CD4-positive, alpha-beta T cell treated with Interleukin-4 for 4 hours (primary cell): ENCODE data around the gene IGSF9.
A peak's percentile ranks its signal among the peaks of the same experiment; 100 is the strongest.
"Not testable (repeated sequence)": the region's sequence is repeated elsewhere in the genome, so short reads cannot be mapped to it uniquely, and the experiment has no call there.

Experiments used
- DNase-seq: peaks from one replicate; pipeline ENCODE4 v3.0.0-alpha.2; 2020

Gene IGSF9

DNA sequence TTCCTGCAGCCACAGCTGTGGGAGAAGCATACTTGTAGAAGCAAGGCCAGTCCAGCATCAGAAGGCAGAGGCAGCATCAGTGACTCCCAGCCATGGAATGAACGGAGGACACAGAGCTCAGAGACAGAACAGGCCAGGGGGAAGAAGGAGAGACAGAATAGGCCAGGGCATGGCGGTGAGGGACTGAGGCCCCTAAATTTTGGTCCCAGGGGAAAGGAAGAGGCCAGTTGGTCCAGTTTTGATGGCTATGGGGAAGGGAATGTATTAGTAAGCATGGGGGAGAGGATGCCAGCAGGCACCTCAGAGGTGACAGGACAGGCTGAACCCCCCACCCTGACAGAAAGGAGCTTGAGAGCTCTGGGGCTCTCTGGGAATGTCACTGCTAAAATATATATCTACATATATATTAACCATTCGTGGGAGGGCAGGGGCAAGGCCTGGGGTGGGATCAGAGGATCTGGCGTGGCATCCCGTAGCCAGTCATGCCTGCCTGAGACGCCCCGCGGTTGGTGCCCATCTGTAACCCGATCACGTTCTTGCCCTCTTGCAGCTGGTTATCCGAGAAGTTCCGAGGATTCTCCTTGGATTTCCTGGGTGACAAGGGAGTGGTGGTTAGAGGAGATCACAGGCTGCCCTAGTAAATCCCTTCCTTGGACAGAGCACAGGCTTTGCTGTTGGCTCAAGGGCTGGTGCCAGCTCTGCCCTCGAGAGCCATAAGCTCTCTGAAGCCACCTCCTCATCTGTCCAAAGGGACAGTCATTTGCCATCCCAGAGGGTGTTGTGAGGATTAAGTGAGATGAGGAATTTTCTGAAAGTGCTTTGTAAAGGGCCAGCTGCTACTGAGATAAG lies 26.8 kb downstream of the IGSF9 start:
- no peak for DNase-seq

DNA sequence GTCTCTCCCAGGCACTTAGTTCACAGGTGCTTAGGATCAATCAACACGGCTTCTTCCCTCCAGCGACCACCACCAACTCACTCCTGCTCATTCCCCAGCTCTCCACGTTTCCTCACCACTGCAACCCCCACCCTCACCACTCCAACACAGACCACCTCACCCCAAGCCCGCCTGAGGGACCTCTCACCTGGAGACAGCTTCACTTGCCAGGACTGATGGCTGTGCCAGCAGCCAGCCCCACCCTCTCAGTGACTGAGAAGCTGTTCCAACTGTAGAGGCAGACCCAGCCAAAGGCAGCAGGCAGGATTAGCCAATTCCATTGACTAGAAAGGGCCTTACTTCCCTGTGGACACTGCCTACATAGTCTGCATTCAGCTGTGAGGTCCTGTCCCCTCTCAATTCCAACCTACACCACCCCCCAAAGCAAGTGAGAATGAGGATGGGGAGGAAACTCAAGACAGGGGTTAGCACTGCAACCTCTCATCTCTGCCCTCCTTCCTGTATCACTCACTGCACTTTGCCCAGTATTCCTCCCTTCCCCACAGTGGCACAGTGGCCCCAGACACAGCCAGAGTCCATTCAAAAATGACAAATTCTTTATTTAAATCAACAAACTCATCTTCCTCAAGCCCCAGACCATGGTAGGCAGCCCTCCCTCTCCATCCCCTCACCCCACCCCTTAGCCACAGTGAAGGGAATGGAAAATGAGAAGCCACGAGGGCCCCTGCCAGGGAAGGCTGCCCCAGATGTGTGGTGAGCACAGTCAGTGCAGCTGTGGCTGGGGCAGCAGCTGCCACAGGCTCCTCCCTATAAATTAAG lies 27.7 kb downstream of the IGSF9 start:
- no peak for DNase-seq

DNA sequence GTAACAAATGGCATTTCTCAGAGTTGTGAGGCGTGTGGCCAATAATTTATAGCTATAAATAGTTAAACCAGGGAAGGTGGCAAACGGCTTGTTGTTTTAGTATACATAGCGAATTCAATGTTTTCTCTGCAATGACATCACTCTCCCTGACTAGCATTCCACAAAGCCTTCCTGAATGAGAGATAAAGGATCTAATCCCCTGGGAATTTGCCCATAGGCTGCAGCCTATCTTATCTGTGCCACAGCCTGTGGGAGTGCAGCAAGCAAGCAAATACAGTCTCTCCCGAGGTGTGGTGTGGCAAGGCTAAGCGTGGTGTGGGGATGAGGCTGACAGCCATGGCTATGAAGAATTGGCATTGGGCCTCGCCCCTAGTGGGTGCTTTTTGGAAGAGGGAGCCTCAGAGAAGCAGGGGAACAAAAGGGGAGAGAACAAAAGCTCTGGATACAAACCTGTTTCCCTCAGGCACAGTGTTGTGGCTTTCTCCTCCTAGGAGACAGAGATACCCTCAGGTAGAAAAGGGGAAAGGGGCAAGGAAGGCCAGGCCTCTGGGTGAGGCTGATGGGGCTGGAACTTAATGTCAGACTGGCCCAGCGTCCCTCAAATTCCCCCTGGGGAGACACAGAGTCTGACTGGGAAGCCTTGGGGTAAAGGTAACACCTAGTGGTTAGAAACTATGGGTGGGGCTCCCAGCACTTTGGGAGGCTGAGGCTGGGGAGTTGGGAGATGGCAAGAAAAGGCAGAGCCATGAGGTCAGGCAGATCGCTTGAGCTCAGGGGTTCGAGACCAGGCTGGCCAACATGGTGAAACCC lies 29.0 kb downstream of the IGSF9 start:
- DNase-seq: no peak

DNA sequence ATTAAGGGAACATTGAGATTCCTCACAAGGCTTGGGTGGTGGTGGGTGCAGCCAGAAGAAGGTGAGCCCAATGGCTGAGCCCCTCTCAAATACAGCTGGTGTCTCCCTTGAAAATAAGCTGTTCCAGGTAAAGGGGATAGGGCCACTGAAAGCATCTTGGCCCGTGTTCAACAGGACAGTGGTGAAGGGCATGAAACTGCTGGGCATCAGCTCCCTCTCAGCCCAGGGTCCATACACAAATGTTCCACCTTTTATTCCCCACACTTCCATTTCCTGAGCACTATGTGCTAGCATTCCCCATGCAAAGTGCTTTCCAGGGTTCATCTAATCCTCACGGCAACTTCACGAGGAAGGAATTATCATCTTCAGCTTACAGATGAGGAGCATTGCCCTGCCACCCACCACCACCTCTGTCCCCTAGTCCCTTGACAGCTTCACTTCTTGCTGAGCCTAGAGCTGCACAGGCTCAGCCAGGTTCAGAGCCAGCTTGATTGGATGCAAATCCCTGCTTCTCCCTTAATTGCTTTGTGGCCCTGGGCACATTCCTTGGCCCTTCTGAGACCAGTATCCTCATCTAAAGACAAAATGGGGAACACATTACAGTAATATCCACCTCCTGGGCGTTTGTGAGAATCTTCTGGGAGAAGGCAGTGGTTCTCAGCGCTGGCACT lies 29.7 kb downstream of the IGSF9 start:
- DNase-seq: no peak

DNA sequence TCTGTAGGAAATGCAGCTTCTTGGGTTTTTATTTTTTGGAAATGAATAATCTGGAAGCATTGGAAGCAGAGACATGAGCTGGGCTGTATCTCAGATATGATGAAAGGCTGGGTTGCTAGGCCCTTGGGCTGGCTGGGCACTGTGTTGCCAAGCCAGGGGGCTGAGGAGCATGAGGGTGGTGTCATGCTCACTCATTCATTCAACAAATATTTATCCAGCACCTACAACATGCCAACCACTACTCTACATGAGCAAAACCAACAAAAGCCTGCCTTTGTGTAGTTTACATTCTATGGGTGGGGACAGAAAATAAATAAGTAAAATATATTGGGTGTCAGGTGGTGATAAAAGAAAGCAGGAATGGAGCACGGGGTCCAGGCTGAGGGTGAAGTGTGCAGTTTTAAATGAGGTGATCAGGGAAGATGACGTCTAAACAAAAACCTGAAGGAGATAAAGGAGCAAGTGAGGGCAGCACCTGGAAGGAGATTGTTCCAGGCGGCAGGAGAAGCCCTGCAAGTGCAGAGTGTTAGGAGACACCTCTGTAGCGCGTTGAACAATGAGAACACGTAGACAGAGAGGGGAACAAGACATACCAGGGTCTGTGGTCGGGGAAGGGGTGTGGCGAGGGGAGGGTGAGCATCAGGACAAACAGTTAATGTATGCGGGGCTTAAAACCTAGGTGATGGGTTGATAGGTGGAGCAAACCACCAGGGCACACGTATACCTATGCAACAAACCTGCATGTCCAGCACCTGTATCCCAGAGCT lies 31.0 kb downstream of the IGSF9 start:
- no peak for DNase-seq

DNA sequence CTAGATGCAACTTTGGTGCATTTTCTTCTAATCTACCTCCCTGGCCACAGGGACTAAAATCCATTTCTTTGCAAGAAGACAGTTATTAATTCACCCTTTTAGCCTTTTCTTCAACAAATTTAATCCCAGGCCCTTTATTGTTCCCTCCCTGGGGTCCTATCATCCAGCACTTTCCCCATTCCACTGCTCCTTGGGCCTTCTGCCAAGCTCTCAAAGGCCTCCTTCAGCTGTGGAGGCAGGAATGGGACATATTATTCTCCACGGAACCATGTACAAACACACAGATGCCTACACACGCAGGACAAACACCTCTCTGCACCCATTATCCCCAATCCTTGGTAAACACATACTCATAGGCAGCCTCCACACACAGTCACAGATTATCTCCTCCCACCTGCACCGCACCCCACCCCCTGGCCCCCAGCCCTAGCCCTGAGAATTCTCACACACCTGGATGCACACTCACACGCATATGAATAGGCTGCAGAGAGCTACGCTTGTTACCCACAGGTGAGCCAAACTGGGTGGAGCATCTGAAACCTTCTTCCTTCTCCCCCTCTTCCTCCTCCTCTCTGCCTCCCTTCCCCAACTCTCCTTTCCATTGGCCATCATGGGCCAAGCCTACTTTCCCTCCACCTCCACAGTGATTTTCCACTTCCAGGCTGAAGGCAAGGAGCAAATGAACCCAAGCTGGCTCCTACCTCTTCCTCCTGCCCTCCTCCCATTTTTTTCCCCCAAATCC lies 31.8 kb downstream of the IGSF9 start:
- DNase-seq: no peak

DNA sequence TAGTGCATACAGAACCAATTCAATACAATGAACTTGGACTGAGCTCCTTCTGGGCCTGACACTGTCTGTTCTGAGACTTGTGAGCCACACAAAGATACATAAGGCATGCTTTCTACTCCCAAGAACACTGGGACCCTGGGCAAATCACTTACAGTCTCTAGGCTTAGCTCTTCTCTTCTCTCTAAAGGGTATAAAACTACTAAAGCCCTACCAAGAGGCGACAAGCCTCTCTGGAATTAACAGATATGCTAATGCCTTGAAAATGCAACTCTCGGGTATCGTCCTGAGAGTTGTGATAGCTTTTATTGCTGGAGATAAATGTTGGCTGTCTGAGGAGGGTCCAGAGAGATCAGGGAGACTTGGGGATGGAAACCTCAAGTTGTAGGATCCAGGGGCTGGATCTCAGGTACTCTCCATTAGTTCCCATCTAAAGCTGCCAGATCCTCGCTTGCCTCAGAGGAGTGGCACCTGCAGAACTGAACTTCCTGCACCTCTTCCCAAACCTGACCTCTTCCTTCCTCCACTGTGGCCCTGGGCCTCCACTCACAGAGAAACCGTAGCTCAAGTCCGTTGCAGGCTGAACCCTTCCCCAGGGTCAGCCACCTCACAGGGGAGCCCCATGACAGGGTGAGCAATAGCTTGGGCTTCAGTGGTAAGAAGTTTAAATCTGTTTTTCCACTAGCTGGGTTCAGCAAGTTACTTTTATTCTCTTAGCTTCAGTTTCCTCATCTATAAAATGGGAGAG lies 33.9 kb downstream of the IGSF9 start:
- peak; percentile 27 for DNase-seq

DNA sequence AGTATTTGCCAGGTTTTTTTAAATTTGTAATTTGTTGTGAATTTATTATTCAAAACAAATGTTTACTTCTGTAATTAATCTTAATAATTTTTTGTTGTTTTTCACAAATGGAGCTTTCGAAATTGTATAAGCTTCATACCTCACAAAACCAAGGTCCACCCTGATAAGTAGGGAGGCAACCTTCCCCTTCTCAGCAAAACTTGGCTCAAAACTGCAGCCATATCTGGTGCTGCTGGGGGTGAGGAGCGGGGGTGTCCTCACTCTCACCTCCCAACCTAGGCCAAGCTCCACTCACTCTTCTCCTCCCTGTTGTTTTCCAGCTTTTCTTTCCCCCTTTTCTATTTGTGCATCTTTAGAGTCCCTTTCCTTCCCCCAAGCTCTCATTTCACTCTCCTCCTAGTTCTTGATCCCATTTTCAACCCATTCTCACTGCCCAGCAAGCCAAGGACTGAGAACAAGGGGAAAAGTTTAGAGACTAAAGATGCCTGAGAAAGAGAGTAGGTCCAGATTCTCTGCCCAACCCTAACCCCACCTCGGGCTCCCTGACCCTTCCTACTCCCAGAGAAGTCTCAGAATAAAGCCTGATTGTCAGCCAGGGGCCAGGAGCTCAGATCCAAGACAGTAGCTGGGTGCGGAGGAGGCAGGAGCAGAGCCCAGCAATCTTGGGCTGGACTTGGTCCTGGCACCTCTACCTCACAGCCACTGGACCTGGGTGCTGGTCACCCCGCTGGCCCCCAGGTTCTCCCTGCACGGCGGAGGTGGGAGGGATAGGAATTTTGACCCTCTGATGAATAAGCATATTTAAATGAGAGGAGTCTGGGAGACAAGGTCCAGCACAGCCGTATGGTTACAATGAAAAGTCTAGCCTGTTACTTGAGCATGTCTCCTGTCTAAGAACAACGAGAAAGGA lies 37.1 kb downstream of the IGSF9 start:
- DNase-seq: no peak

DNA sequence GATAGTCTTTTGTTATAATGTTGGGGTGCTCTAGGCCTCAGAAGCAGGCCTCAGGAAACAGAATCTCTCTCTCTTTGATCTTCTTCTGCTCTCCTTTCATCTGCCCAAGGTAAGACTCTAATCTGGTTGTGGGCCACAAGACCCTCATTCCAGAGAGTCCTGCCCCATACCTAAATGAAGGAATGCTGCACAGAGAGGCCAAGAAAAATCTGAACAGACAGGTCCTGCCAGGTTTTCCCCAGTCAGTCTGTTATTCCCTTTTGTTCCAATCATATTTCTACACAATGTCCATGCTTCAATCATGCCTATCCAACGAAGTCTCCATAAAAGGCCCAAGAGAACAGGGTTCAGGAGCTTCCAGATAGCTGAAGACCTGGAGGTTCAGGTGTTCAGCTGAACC lies 38.5 kb downstream of the IGSF9 start:
- no peak for DNase-seq

DNA sequence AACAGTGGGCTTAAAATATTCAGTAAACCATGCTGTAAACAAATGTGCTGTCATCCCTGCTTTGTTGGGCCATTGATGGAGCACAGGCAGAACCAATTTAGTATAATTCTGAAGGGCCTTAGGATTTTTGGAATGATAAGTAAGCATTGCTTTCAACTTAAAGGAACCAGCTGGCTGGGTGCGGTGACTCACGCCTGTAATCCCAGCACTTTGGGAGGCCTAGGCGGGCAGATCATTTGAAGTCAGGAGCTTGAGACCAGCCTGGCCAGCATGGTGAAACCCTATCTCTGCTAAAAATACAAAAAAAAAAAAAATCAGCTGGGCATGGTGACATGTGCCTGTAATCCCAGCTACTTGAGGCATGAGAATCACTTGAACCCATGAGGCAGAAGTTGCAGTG lies 41.4 kb downstream of the IGSF9 start:
- not testable (repeated sequence) for DNase-seq

DNA sequence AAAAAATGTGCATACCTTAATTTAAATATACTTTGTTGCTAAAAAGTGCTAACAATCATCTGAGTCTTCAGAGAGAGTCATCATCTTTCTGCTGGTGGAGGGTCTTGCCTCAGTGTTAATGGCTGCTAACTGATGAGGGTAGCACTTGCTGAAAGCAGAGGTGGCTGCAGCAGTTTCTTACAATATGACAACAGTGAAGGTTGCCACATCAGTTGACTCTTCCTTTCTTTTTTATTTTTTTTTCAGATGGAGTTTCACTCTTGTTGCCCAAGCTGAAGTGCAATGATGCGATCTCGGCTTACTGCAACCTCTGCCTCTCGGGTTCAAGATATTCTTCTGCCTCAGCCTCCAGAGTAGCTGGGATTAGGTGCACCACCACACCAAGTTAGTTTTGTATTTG lies 42.9 kb downstream of the IGSF9 start:
- DNase-seq: no peak

DNA sequence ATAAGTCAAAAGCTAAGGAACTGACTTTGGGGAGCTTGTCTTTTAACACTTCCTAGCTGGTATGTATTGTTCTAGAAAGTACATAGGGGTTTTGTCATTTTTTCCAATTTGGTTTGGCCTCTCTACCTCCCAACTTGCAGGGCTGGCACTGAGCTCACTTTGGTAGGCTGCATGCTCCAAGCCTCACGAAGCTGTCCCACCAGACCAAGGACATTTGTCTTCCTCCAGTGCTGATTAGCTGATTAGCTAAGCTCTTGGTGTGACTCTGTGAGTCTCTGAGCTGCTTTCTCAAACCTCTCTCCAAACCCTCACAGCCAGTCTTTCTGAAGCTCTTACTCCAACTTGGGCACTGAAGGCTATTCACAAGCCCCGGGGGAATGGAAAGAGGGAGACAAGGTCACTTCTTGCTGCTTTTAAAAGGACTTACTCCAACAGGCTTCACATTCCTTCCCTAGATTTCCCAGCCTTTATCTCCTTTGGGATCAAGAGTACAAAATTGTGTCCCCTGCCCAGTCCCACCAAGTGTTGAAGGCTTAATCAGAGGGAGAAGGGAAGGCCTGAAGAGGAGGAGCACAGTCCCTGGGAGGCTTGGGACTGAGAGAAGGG lies 44.6 kb downstream of the IGSF9 start:
- no peak for DNase-seq

DNA sequence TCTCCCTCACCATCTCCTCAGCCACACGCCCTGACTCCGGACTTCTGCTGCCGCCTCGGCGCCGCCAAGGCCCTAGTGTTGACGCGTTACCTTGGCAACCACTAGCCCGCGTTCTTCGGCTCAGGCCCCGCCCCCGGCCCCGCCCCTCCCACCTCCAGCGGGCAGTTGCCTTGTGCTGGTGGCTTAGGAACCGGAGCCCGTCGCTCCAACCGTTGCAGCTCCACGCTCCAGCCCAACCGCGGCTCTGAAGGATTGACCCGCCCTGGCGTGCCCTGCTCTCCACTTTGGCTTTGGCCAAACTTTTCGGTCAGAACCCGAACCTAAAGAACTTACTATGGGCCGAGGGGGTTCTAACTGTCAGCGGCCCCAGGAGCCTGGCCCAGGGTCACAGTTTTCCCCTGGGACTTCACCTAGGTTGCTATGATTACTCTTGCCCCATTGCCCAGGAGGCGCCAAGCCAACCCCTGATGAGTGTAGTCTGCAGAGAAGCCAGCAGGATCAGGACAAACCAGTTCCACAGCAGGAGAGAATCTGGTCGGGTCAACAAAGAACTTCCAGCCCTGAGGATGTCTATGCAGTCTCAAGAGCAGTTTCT lies 45.2 kb downstream of the IGSF9 start, which contains the start of gene CFAP45:
CFAP45 (minus strand) TSS at position 80 of the 595 bp plus-strand sequence; CDS start at position 13, 67 bp downstream.
- DNase-seq: peak; percentile 38

DNA sequence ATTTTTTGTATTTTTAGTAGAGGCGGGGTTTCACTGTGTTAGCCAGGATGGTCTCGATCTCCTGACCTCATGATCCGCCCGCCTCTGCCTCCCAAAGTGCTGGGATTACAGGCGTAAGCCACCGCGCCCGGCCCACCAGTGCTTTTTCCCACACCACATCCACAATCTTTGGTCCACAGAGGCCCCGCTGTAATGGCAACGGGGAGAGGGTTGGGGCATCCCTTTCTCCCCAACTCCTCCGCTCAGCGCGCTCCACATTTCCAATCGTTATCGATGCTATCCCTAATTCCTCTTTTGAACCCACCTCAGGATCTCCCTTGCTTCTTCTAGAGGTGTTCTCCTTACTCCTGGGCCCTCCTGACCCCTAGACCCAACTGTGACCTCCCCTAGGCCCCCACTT lies 45.8 kb downstream of the IGSF9 start:
- DNase-seq: not testable (repeated sequence)

DNA sequence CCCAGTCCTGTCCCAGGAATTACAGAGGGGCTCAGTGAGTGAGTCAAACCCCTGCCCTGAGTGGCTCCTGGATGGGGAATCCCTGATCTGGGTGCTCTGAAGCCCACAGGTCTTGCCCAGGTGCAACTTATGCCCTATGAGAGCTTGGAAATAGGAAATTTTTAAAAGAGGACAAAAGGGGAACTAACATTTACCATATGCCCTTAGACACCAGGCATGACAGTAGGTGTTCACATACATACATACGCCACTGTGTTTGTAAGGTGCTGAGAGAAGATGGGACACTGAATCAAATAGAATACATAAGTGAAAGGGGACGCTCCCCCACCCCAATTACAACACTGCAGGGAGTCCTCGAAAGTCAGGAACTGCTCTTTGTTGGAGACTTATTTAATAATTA lies 46.9 kb downstream of the IGSF9 start:
- DNase-seq: no peak

DNA sequence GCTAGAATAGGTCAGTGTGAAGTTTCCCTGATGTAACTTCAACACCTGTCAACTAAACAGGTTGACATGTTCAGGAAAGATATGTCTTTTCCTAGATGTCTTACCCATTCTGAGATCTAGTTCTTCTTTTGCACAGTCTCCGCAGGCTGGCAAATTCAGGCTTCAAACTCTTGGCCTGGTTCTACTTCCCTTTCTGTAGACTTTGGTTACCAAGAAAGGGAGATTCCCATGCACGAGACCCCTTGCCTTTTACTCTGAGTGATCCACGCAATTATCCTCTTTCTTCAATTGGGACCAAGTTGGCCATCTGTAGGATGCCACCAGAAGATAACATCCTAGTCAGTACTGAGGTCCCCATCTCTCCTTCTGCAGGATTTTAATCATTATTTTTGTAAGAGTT lies 47.5 kb downstream of the IGSF9 start:
- no peak for DNase-seq

DNA sequence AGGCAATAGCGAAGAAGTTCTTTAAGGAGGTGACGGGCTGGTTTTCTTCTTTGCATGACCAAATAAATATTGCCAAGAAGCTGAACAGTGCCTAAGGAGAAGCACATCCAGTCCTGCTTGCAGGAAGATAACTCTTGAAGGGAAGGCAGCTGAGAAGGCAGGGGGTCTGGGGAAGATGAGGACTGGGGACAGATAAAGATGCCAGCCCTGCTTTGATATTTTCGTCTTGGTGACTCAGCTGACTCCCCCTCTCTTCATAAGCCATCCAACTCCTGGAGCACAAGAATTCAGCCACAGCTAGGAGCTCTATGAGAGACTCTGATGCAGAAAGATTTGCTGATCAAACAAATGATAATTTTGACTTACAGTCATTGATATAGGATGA lies 48.9 kb downstream of the IGSF9 start:
- no peak for DNase-seq

DNA sequence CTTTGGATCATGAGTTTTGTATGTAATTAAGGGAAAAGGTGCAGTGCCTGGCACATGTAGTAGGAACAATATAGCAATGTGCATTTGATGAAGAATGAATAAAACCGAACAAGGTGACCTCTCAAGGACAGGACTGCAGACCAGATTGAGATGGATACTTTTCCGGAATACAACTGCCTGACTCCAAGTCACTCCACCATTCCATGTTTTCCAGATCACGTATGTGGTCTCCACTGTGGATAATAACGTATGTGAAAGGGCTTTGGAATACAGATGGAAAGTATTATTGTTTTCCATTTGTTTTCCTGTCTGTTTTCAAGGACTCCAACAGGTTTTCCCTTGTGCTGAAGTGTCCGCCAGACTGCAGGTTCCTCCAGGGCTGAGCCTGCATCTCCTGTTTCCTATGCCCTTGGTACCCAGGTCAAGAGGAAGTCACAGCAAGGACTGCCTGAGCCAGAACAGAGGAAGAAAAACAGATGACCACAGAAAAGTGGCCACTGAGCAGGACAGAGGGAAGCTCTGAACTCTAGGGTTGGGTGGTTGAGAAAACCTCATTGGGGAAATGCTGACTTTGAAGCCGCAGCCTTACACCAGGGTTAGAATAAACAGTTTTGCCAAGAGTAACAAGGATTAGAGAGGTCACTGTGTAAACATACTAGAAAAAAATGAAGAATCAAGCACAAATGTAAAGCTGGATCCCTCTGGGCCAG lies 49.4 kb downstream of the IGSF9 start:
- no peak for DNase-seq
